Measurements from ENCODE around the gene TPD52L2. TPM values are rescaled to one million over a fixed set of nuclear protein-coding genes. Genes with fewer than 3 reads are reported as not detected.

TPD52L2 gene
- polyA plus RNA-seq, 3 donors = 137 to 167 (median 144) TPM

GRCh38 chr20:63895202-63895951 lies 30.3 kb downstream of the TPD52L2 start:
- peaks cover 21 to 36% of the 10 kb centered on the region in 2 donors for H3K36me3 ChIP-seq (replicated peaks in 1 of 2; ENCODE audit: control insufficient read depth in 1 of 2, insufficient read depth in 2 of 2, low read length in 2 of 2)
- intact Hi-C loops (cut with micrococcal nuclease) = loop anchor here in 1 of 2 donors (5.0 to 10.0 kb wide), 2 partner anchors 62 to 331 kb away; partner anchors contain the start of gene UCKL1
- H3K27me3 Mint-ChIP-seq (ENCODE audit: low read depth in 3 of 3) = no peaks in the 10 kb centered on the region
- peak overlapping the region; percentile 80 to 96 (median 80) for H3K4me3 ChIP-seq (replicated peaks in 1 of 3; ENCODE audit: low read depth in 2 of 3, low read length in 3 of 3)
- no peaks in the 10 kb centered on the region for H3K27me3 ChIP-seq (ENCODE audit: control insufficient read depth in 2 of 2, insufficient read depth in 2 of 2, low read length in 2 of 2)
- H3K4me2 ChIP-seq (replicated peaks; ENCODE audit: extremely low read depth, low read length, poor library complexity, severe bottlenecking) = peak overlapping the region; percentile 96
- peaks cover 91% of the 10 kb centered on the region for H4K20me1 ChIP-seq (ENCODE audit: insufficient read depth, low read length)
- H3K9me3 Mint-ChIP-seq = no peaks in the 10 kb centered on the region
- H3K27ac Mint-ChIP-seq = peak overlapping the region; percentile 96 to 99 (median 98)
- no peak overlapping the region for H2AFZ ChIP-seq (ENCODE audit: insufficient read depth, low read depth, low read length, poor library complexity, severe bottlenecking)
- peaks cover 58% of the 10 kb centered on the region for H3K79me2 ChIP-seq (ENCODE audit: insufficient read depth, low read length)
- H3K4me1 ChIP-seq (ENCODE audit: control insufficient read depth in 1 of 2, insufficient read depth in 2 of 2, low read length in 2 of 2) = peaks cover 52 to 60% of the 10 kb centered on the region in 2 donors
- DNase-seq = no peak
- peak overlapping the region; percentile 78 for H3K9ac ChIP-seq (ENCODE audit: insufficient read depth, low read length, poor library complexity, severe bottlenecking)
- H3K4me3 Mint-ChIP-seq = peak overlapping the region; percentile 92 to 95
- no peaks in the 10 kb centered on the region for H3K9me3 ChIP-seq (replicated peaks in 1 of 2; ENCODE audit: control insufficient read depth in 1 of 2, insufficient read depth in 1 of 2, low read length in 2 of 2)
- under 1% methylated on average over 33 of the region's 87 CpGs for WGBS (ENCODE audit: insufficient coverage)
- H3K36me3 Mint-ChIP-seq = peaks cover 36 to 49% of the 10 kb centered on the region in 2 donors
- peak overlapping the region; percentile 90 to 93 for H3K27ac ChIP-seq (ENCODE audit: low read depth in 1 of 2, low read length in 2 of 2)
- TF ChIP-seq CTCF (IDR thresholded peaks at IDR 0.05) = no peak
- H3K4me1 Mint-ChIP-seq = peaks cover 55% of the 10 kb centered on the region

GRCh38 chr20:63895952-63896263 lies 30.8 kb downstream of the TPD52L2 start:
- peak in 1 of 3 donors; percentile 74 for DNase-seq
- peaks cover 57 to 60% of the 10 kb centered on the region in 2 donors for H3K4me1 ChIP-seq (ENCODE audit: control insufficient read depth in 1 of 2, insufficient read depth in 2 of 2, low read length in 2 of 2)

More at GRCh38 chr20:63895952-63896263, 30.8 kb downstream of the TPD52L2 start:
- H3K36me3 Mint-ChIP-seq = peaks cover 34 to 48% of the 10 kb centered on the region in 2 donors
- H3K27ac Mint-ChIP-seq = peak overlapping the region; percentile 96 to 99 (median 98)
- Histone ChIP-seq H3K79me2 (ENCODE audit: insufficient read depth, low read length) (peaks cover 58% of the 10 kb centered on the region), H3K36me3 (replicated peaks in 1 of 2; ENCODE audit: control insufficient read depth in 1 of 2, insufficient read depth in 2 of 2, low read length in 2 of 2) (peaks cover 16 to 31% of the 10 kb centered on the region in 2 donors), H3K27ac (ENCODE audit: low read depth in 1 of 2, low read length in 2 of 2) (peak overlapping the region; percentile 90 to 93), H3K27me3 (ENCODE audit: control insufficient read depth in 2 of 2, insufficient read depth in 2 of 2, low read length in 2 of 2) (no peaks in the 10 kb centered on the region), H2AFZ (ENCODE audit: insufficient read depth, low read depth, low read length, poor library complexity, severe bottlenecking) (peak overlapping the region; percentile 1), H3K4me2 (replicated peaks; ENCODE audit: extremely low read depth, low read length, poor library complexity, severe bottlenecking) (peak overlapping the region; percentile 96), H3K9ac (ENCODE audit: insufficient read depth, low read length, poor library complexity, severe bottlenecking) (peak overlapping the region; percentile 78), H3K9me3 (replicated peaks in 1 of 2; ENCODE audit: control insufficient read depth in 1 of 2, insufficient read depth in 1 of 2, low read length in 2 of 2) (no peaks in the 10 kb centered on the region), H4K20me1 (ENCODE audit: insufficient read depth, low read length) (peaks cover 91% of the 10 kb centered on the region), H3K4me3 (replicated peaks in 1 of 3; ENCODE audit: low read depth in 2 of 3, low read length in 3 of 3) (peak overlapping the region; percentile 77 to 96 (median 80))
- 0% methylated on average over 3 of the region's 5 CpGs for WGBS (ENCODE audit: insufficient coverage)
- H3K4me3 Mint-ChIP-seq = peak overlapping the region; percentile 92 to 95
- no peak for TF ChIP-seq CTCF (IDR thresholded peaks at IDR 0.05)
- peaks cover 61% of the 10 kb centered on the region for H3K4me1 Mint-ChIP-seq
- no peaks in the 10 kb centered on the region for H3K27me3 Mint-ChIP-seq (ENCODE audit: low read depth in 3 of 3)
- H3K9me3 Mint-ChIP-seq = no peaks in the 10 kb centered on the region
- intact Hi-C loops (cut with micrococcal nuclease) = loop anchor here in 1 of 2 donors (1.0 to 10.0 kb wide), 4 partner anchors 23 to 331 kb away; partner anchors contain the start of genes TPD52L2 and UCKL1
